Stomach (tissue), 4 donors: ENCODE measurements around the gene SIPA1L2.

ENCODE experiments used
- CTCF ChIP-seq, 7 experiments: fragments of 450-650 bp in 4 of 7; fragments of 200-600 bp in 3 of 7; sonication (generic) in 3 of 7; IDR thresholded peaks; one replicate each; pipeline ENCODE4 v1.5.1; 2016 to 2019; ENCODE audit warnings: antibody characterized with exemption in 7 of 7, control low read depth in 2 of 7, mild to moderate bottlenecking in 1 of 7
- POLR2A ChIP-seq, 4 donors: fragments of 450-650 bp; IDR thresholded peaks; one replicate each; pipeline ENCODE4 v1.6.1; 2016; ENCODE audit warnings: antibody characterized with exemption in 4 of 4, control low read depth in 2 of 4, mild to moderate bottlenecking in 1 of 4, moderate library complexity in 1 of 4

- TF ChIP-seq CTCF (IDR thresholded peaks at IDR 0.05): peak in 5 of 7 experiments; percentile 47 to 80 (median 74)
- TF ChIP-seq POLR2A (IDR thresholded peaks at IDR 0.05): no peak
These were observed 5.9 kb upstream of the SIPA1L2 start for GRCh38 chr1:232635778-232636356.
